ENCODE measurements around the gene MET.

DNA sequence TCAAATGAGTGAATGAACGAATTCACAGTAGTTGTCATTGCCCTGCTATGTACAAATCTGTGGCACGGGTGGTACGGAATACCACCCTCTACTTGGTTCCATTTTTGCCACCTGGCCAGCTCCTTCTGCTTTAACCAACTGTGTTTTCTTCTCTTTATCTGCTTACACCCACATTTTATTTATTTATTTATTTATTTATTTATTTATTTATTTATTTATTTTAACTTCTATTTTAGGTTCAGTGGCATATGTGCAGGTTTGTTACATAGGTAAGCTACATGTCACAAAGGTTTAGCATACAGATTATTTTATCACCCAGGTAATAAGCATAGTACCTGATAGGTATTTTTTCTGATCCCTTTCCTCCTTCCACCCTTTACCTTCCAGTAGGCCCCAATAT, 148.2 kb downstream of the MET start:
- TF ChIP-seq YY1 (IDR thresholded peaks at IDR 0.05; ENCODE audit: insufficient read depth, insufficient read length) (no peak), SUZ12 (IDR thresholded peaks at IDR 0.05; ENCODE audit: extremely low read depth, insufficient read depth, insufficient read length) (no peak), ZNF274 (IDR thresholded peaks at IDR 0.05; ENCODE audit: low read depth, low read length) (no peak)

All from NT2/D1 (cell line).